Lower lobe of right lung (tissue), 2 donors: ENCODE data around the gene FGR. TPM values are rescaled to one million over a fixed set of nuclear protein-coding genes. Genes with fewer than 3 reads are reported as not detected.
"Not testable (repeated sequence)": the region's sequence is repeated elsewhere in the genome, so short reads cannot be mapped to it uniquely, and the experiment has no call there.

ENCODE experiments used
- ATAC-seq, 2 donors: fragments of 200-7000 bp; cut with Tn5 transposase; one replicate each; pipeline ENCODE4 v1.9.1; 2020 to 2022; ENCODE audit warnings: mild to moderate bottlenecking in 2 of 2, moderate library complexity in 2 of 2
- DNase-seq: peaks from one replicate; pipeline ENCODE4 v3.0.0-alpha.2; 2020
- H3K27ac ChIP-seq: fragments of 200-600 bp; one replicate; pipeline ENCODE4 v1.8.0; 2022
- H3K27me3 ChIP-seq: fragments of 200-600 bp; one replicate; pipeline ENCODE4 v1.8.0; 2022; ENCODE audit warnings: low read depth
- H3K36me3 ChIP-seq: fragments of 200-600 bp; one replicate; pipeline ENCODE4 v1.8.0; 2022; ENCODE audit warnings: mild to moderate bottlenecking
- H3K4me1 ChIP-seq: fragments of 200-600 bp; one replicate; pipeline ENCODE4 v1.8.0; 2022
- H3K4me3 ChIP-seq: fragments of 200-600 bp; one replicate; pipeline ENCODE4 v1.8.0; 2022; ENCODE audit warnings: mild to moderate bottlenecking
- H3K9me3 ChIP-seq: fragments of 200-600 bp; one replicate; pipeline ENCODE4 v1.8.0; 2022
- intact Hi-C: fragments of 100-400 bp; cut with DNase I; formaldehyde crosslinking; loops from one replicate; pipeline ENCODE4 v1.11.0; 2022
- total RNA-seq: library from RNA; stranded (reverse); fragmentation: NEBNext Ultra II Directional; extraction: Animal tissue kit (Norgen Biotek cat#: 25700); gene quantifications from one replicate; pipeline ENCODE4 v1.2.1, GENCODE V29; 2021
- TF ChIP-seq, protein P1 (sequence below): fragments of 200-600 bp; IDR thresholded peaks from one replicate; pipeline ENCODE4 v1.8.0; 2022; ENCODE audit warnings: antibody characterized with exemption, mild to moderate bottlenecking
- donor health status: DM: no; HTN: yes; CAD: no; lungs with severe emphysema.

Gene FGR
- total RNA-seq, 1 donor from 2014 or later = 193 TPM

GRCh38 chr1:27644369-27645070 is 9.5 kb upstream of the FGR start:
- Histone ChIP-seq H3K27ac (no peak overlapping the region), H3K4me3 (no peak overlapping the region), H3K36me3 (no peaks in the 10 kb centered on the region), H3K4me1 (peaks cover 8% of the 10 kb centered on the region), H3K9me3 (no peaks in the 10 kb centered on the region), H3K27me3 (no peaks in the 10 kb centered on the region)
- no peak for DNase-seq
- TF ChIP-seq, protein P1, sequence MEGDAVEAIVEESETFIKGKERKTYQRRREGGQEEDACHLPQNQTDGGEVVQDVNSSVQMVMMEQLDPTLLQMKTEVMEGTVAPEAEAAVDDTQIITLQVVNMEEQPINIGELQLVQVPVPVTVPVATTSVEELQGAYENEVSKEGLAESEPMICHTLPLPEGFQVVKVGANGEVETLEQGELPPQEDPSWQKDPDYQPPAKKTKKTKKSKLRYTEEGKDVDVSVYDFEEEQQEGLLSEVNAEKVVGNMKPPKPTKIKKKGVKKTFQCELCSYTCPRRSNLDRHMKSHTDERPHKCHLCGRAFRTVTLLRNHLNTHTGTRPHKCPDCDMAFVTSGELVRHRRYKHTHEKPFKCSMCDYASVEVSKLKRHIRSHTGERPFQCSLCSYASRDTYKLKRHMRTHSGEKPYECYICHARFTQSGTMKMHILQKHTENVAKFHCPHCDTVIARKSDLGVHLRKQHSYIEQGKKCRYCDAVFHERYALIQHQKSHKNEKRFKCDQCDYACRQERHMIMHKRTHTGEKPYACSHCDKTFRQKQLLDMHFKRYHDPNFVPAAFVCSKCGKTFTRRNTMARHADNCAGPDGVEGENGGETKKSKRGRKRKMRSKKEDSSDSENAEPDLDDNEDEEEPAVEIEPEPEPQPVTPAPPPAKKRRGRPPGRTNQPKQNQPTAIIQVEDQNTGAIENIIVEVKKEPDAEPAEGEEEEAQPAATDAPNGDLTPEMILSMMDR = no peak
- ATAC-seq = no peak
- intact Hi-C loops = no loop called here

DNA sequence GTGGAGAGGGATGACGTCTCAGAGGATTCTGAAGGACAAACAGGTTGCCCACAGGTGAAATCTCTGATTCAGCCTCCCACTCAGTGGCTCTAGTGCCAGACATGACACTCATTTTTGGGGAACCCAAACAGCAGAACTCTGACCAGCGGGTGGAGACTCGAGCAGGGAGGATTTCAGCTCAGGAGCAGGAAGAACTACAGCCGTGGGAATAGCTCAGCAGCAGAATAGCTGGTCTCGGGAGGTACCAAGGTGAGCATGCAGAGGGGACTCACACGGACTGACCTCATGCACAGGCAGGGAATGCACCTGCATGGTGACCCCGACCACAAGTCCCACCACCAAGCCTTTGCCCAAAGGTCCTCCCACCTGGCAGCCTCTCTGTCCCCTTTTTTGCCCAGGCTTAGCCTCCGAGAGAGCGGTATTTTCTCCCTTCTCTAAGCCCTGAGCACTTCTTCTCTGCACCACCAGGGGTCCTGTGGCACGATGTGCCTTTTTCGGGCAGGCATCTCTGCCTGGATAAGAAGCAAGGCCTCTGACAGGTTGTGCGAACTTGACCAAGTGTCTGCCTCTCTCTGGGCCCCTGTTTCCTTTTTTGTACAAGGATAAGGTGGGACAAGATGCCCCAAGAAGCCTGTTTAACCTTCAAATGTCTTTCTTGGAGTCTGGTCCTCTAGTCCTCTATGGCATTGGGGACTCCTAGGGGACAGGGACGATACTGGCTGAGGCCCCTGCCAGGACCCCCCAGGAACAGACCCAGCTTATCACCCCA is 8.8 kb upstream of the FGR start:
- intact Hi-C loops = no loop called here
- no peaks in the 10 kb centered on the region for H3K36me3 ChIP-seq
- no peaks in the 10 kb centered on the region for H3K9me3 ChIP-seq
- TF ChIP-seq, protein P1 = peak; percentile 87
- H3K4me3 ChIP-seq = no peak overlapping the region
- H3K27ac ChIP-seq = no peak overlapping the region
- H3K4me1 ChIP-seq = peaks cover 8% of the 10 kb centered on the region
- no peaks in the 10 kb centered on the region for H3K27me3 ChIP-seq
- ATAC-seq (peak; percentile 78 to 85), DNase-seq (peak; percentile 64)

DNA sequence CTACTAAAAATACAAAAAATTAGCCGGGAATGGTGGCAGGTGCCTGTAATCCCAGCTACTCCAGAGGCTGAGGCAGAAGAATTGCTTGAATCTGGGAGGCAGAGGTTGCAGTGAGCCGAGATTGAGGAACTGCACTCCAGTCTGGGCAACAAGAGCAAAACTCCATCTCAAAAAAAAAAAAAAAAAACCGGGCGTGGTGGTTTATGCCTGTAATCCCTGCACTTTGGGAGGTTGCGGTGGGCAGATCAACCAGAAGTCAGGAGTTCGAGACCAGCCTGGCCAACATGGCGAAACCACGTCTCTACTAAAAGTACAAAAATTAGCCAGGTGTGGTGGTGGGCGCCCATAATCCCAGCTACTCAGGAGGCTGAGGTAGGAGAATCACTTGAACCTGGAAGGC is 5.5 kb upstream of the FGR start:
- H3K4me3 ChIP-seq, H3K36me3 ChIP-seq, ATAC-seq, H3K27me3 ChIP-seq, DNase-seq, H3K27ac ChIP-seq, intact Hi-C loops, H3K9me3 ChIP-seq: not testable (repeated sequence)
- H3K4me1 ChIP-seq = peaks cover 22% of the 10 kb centered on the region

- Histone ChIP-seq H3K27me3 (peaks cover 4% of the 10 kb centered on the region), H3K36me3 (no peaks in the 10 kb centered on the region), H3K4me3 (no peak overlapping the region), H3K27ac (no peak overlapping the region), H3K4me1 (peaks cover 29% of the 10 kb centered on the region), H3K9me3 (no peaks in the 10 kb centered on the region)
- intact Hi-C loops = no loop called here
- TF ChIP-seq, protein P1 = no peak
- ATAC-seq (no peak), DNase-seq (no peak)
These were observed 3.8 kb upstream of the FGR start for GRCh38 chr1:27638805-27639204.

GRCh38 chr1:27638047-27638734 is 3.2 kb upstream of the FGR start:
- ATAC-seq = no peak
- no peak for DNase-seq
- TF ChIP-seq, protein P1 = no peak
- Histone ChIP-seq H3K27ac (no peak overlapping the region), H3K4me1 (peaks cover 30% of the 10 kb centered on the region), H3K4me3 (no peak overlapping the region), H3K9me3 (no peaks in the 10 kb centered on the region), H3K27me3 (peaks cover 6% of the 10 kb centered on the region), H3K36me3 (no peaks in the 10 kb centered on the region)
- intact Hi-C loops = no loop called here
